Endothelial cell of umbilical vein (primary cell): Measurements from ENCODE around the gene EFR3B.

Experiments
- GATA2 ChIP-seq: IDR thresholded peaks from 2 replicates; pipeline ENCODE4 v1.7.0; 2011; ENCODE audit warnings: low read depth, mild to moderate bottlenecking, moderate library complexity, mixed read lengths, low read length; ENCODE audit not compliant: insufficient read length, insufficient read depth
- POLR2A ChIP-seq: IDR thresholded peaks from 2 replicates; pipeline ENCODE4 v1.6.1; 2012; ENCODE audit warnings: low read depth, mild to moderate bottlenecking, control low read depth, low read length
- POLR2AphosphoS5 ChIP-seq: IDR thresholded peaks from 2 replicates; pipeline ENCODE4 v1.6.1; 2012; ENCODE audit warnings: low read depth, mild to moderate bottlenecking, control low read depth, low read length, moderate library complexity; ENCODE audit not compliant: insufficient read depth
- TF ChIP-seq, protein P1 (sequence below), 2 donors: IDR thresholded peaks; 1 replicate in 1 of 2; 2 replicates in 1 of 2; pipeline ENCODE4 v1.5.1; 2011; ENCODE audit warnings: low read length in 2 of 2, mild to moderate bottlenecking in 2 of 2, moderate library complexity in 2 of 2, control low read depth in 1 of 2, inconsistent platforms in 1 of 2, low read depth in 1 of 2; ENCODE audit not compliant: insufficient read depth in 1 of 2; ENCODE audit errors: extremely low read depth in 1 of 2

GRCh38 chr2:25018681-25019080 is 23.2 kb upstream of the EFR3B start:
- TF ChIP-seq, protein P1, sequence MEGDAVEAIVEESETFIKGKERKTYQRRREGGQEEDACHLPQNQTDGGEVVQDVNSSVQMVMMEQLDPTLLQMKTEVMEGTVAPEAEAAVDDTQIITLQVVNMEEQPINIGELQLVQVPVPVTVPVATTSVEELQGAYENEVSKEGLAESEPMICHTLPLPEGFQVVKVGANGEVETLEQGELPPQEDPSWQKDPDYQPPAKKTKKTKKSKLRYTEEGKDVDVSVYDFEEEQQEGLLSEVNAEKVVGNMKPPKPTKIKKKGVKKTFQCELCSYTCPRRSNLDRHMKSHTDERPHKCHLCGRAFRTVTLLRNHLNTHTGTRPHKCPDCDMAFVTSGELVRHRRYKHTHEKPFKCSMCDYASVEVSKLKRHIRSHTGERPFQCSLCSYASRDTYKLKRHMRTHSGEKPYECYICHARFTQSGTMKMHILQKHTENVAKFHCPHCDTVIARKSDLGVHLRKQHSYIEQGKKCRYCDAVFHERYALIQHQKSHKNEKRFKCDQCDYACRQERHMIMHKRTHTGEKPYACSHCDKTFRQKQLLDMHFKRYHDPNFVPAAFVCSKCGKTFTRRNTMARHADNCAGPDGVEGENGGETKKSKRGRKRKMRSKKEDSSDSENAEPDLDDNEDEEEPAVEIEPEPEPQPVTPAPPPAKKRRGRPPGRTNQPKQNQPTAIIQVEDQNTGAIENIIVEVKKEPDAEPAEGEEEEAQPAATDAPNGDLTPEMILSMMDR (IDR thresholded peaks at IDR 0.05; ENCODE audit: extremely low read depth in 1 of 2, insufficient read depth in 1 of 2, low read depth in 1 of 2, low read length in 2 of 2) = no peak
- no peak for TF ChIP-seq POLR2AphosphoS5
- TF ChIP-seq GATA2 = no peak
- TF ChIP-seq POLR2A = no peak
